ENCODE measurements around the gene RAD51C.
"Not testable (repeated sequence)": the region's sequence is repeated elsewhere in the genome, so short reads cannot be mapped to it uniquely, and the experiment has no call there.

The RAD51C gene

DNA sequence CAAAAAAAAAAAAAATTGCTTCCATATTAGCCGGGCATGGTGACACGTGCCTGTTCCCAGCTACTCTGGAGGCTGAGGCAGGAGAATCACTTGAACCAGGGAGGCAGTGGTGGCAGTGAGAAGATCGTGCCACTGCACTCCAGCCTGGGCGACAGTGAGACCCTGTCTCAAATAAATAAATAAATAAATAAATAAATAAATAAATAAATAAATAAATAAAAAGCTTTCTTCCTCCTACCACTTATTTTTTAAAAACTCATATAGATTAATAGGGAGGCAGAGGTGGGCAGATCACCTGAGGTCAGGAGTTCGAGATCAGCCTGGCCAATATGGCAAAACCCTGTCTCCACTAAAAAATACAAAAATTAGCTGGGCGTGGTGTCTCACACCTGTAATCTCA lies 7.9 kb upstream of the RAD51C start:
- not testable (repeated sequence) for DNase-seq (ENCODE audit: low spot score)

DNA sequence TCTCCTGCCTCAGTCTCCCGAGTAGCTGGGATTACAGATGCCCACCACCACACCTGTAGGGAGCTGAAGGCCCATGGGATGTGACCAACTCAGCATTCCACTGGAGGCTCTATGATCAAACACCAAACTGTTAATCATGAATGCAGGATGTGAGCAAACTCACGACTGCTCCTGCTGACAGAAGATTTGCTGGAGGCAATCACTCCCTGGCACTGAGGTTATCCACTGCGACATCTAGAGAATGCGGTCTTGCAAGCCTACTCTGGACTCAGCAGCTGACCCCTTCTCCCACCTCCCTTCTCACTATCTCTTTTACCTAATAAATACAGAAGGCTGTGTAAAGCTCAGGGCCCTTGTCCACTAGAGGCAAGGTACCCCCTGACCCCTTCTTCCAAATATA lies 5.4 kb upstream of the RAD51C start:
- no peak for DNase-seq (ENCODE audit: low spot score)

DNA sequence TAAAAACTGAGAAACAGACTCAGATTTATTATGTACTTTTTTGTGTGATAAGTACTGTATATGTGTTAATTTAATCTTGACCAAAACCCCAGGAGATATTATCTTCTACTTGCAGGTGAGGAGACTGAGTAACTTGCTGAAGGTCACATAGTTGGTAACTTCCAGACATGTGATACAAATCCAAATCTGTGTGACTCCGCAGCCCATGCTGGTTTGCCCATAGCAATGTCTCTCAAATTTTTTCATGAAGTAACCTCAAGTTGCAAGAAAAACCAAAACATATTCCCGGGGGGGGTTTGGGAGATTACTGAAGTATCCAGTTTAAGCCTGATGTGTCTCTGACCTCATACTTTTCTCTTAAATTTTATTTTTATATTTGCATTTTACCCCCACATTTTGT lies 3.9 kb upstream of the RAD51C start:
- no peak for DNase-seq (ENCODE audit: low spot score)

DNA sequence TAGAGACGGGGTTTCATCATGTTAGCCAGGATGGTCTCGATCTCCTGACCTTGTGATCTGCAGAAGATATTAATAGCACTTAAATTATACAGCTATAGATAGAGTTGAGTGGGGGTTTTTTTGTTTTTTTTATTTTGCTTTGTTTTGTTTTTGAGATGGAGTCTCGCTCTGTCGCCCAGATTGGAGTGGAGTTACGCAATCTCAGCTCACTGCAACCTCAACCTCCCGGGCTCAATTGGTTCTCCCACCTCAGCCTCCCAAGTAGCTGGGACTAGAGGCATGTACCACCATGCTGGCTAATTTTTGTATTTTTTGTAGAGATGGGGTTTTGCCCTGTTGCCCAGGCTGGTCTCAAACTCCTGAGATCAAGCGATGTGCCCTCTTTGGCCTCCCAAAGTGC lies 2.4 kb upstream of the RAD51C start:
- DNase-seq (ENCODE audit: low spot score) = not testable (repeated sequence)

DNA sequence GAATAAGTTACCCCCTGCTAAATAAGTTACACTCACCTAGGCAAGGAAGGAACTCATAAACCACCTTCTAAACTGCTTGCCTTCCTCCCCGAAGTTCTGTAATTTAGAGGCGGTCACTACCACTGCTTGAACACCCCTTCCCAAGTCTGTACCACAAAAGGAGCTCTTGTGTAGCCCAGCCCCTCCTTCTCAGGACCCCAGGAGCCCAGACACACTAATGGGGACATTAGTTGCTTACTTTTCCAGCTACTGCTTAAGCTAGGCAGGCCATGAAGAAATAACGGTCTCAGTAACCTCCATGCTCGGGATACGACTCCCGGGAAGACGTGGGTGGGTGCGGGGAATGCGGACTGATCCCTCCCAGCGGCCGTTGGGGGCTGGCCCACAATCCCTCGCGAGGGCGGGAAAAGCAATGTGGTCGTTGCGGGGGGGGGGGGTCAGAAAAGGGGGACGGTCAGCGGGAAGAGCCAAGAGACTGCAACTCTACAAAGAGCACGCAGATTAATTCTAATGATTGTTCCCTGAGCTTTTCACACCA lies 632 bp upstream of the RAD51C start, which contains the start of gene TEX14:
Gene TEX14, minus strand, starts transcription at position 345 of the 538 bp plus-strand sequence. CDS start 40,044 bp downstream, outside the sequence.
- no peak for DNase-seq (ENCODE audit: low spot score)

DNA sequence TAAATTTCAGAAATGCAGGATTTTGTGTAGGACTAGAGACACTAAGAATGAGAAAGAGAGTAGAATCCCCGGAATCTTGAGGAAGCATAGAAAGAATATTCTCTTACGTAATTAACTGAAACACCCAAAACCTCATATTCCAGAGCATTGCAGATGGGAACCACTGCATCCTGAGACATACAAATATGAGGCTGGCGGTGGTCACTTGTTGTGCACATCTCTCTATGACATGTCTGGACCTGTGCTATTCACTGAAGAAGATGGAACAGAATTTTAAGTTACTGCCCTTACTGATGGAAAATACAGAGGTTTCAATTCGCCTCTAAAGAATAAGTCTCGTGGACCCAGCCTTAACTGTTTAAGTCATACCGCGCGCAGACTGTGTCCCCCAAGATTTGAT lies 806 bp downstream of the RAD51C start:
- DNase-seq (ENCODE audit: low spot score) = no peak

DNA sequence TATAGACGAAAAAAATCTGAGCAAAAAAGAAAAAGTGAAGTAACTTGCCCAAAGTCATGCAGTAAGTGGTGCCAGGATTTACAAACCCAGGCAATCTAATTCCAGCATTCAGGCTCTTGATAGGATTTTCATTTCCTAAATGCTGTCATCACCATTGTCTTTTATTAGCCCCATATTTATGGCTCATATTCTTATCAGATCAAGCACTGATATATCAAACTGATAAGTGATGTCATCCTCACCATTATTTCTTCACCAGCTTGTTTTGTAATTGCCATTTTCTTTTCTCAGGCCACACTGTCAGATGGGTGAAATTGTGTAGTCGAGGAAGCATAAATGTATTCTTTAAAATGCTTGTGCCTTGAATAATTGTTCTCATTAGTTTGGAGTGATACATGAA lies 1.3 kb downstream of the RAD51C start:
- no peak for DNase-seq (ENCODE audit: low spot score)

DNA sequence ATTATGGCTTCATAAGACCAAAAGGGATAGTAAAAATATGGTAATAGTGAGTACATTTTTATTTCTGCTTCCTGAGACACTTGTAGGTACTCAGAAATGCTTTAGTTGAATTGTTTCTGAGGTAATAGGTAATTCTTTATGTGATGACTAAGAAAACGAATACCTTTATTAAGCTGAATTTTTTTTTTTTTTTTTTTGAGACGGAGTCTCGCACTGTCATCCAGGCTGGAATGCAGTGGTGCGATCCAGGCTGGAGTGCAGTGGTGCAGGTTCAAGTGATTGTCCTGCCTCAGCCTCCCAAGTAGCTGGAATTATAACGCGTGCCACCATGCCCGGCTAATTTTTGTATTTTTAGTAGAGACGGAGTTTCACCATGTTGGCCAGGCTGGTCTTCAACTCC lies 1.9 kb downstream of the RAD51C start:
- no peak for DNase-seq (ENCODE audit: low spot score)

DNA sequence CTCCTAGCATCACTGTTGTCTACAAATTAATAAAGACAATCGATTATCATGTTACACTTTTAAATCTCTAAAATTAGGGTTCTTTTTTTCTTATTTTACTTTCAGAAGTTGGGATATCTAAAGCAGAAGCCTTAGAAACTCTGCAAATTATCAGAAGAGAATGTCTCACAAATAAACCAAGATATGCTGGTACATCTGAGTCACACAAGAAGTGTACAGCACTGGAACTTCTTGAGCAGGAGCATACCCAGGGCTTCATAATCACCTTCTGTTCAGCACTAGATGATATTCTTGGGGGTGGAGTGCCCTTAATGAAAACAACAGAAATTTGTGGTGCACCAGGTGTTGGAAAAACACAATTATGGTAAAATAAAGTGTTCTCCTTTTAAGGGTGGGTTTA lies 2.4 kb downstream of the RAD51C start:
- DNase-seq (ENCODE audit: low spot score) = no peak

DNA sequence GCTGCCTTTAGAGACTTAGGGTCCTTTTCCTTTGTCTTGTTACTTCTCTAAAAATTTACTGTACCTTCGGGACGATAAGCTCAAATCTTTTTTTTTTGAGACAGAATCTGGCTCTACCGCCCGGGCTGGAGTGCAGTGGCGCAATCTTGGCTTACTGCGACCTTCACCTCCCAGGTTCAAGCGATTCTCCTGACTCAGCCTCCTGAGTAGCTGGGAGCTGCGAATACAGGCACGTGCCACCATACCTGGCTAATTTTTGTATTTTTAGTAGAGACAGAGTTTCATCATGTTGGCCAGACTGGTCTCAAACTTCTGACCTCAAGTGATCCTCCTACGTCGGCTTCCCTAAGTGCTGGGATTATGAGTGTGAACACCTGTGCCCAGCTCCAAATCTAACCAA lies 7.4 kb downstream of the RAD51C start:
- no peak for DNase-seq (ENCODE audit: low spot score)

DNA sequence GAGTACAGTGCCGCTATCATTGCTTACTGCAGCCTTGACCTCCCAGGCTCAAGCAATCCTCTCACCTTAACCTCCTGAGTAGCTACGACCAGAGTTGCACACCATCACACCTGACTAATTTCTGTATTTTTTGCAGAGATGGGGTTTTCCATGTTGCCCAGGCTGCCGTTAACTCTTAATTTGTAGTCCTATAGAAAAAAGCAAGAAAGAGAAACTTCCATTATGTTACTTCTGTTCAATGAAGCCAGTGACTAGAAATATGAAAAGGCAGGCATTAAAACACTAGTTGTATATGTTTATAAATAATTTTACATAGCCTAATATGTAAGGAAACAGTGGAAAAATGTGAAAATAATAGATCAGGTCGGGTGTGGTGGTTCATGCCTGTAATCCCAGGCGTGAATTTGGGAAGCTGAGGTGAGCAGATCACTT lies 9.7 kb downstream of the RAD51C start:
- no peak for DNase-seq (ENCODE audit: low spot score)

DNA sequence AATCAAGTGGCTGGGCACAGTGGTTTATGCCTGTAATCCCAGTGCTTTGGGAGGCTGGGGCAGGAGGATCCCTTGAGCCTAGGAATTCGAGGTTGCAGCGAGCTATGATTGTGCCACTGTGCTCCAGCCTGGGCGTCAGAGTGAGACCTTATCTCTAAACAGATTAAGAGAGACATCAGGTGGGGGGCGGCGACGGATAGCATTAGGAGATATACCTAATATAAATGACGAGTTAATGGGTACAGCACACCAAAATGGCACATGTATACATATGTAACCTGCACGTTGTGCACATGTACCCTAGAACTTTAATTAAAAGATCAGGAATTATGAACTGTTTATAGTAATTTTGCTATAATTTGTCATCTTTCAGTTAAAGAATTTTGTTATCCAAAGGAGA lies 10.3 kb downstream of the RAD51C start:
- DNase-seq (ENCODE audit: low spot score) = no peak

DNA sequence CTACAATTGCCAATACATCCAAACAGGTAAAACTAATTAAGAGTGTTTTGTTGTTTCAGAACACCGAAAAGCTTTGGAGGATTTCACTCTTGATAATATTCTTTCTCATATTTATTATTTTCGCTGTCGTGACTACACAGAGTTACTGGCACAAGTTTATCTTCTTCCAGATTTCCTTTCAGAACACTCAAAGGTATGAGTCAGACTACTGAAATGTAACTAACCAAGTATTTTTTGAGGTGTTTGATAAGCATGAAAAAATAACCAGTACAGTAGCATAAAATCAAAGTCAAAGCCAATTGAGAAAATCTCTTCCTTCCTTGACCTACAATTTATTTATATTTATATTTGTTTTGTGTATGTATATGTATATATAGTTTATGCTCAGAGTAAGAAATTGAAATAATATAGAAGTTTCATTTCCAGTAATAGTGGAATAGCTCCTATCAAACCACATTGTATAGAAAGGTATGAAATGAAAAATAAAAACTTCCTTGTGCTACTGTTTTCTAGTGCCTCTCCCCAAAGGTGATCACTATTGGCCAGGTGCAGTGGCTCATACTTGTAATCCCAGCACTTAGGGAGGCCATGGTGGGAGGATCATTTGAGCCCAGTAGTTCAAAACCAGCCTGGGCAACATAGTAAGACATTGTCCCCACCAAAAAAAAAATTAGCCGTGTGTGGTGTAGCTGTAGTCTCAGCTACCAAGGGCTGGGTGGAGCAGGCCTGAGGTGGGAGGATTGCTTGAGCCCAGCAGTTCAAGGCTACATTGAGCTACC lies 10.9 kb downstream of the RAD51C start:
- no peak for DNase-seq (ENCODE audit: low spot score)

DNA sequence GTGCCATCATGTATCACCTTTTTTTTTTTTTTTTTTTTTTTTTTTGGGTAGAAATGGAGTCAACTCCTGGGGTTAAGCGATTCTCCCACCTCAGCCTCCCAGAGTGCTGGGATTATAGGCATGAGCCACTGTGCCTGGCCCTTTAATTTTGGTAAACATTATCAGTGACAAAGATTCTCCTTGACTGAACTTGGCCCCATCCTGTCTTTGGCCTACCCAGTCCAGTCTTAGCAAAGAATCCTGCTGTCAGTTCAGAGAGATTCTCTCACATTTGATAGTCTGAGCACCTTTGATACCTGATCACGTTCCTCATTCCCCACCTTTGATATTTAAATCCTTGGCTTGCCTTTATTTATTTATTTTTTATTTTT lies 11.5 kb downstream of the RAD51C start:
- DNase-seq (ENCODE audit: low spot score) = no peak

DNA sequence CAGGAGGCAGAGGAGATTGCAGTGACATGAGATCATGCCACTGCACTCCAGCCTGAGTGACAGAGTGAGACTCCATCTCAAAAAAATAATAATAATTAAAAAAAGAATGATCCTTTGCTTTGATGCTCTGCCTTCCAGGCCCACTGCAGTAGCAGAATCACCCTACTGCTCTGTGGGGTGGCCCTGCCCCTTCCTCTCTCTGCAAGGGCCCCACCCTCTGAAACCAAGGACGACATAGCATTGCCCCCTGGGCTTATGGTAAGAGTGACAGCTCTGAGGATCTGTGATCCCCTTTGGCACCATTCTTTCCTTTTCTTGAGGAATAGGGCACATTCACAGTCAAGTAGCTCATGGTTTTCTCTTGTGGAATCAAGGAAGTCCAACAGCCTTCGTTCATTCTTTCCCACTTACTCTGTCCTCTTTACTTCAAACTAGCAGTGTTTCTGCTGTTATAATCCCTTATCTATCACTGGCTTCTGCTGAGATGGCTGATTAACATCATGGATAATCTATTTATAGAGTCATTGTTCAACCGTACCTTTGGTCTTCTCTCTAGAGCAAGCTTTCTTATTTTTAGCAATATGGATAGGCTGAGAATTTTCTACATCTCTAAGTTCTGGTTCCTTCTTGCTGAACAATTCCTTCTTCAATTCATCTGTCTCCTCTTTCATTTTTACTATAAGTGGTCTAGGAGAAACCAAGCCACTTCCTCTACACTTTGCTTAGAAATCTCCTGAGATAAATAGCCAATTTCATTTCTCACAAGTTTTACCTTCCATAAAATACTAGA lies 14.1 kb downstream of the RAD51C start:
- DNase-seq (ENCODE audit: low spot score) = no peak

DNA sequence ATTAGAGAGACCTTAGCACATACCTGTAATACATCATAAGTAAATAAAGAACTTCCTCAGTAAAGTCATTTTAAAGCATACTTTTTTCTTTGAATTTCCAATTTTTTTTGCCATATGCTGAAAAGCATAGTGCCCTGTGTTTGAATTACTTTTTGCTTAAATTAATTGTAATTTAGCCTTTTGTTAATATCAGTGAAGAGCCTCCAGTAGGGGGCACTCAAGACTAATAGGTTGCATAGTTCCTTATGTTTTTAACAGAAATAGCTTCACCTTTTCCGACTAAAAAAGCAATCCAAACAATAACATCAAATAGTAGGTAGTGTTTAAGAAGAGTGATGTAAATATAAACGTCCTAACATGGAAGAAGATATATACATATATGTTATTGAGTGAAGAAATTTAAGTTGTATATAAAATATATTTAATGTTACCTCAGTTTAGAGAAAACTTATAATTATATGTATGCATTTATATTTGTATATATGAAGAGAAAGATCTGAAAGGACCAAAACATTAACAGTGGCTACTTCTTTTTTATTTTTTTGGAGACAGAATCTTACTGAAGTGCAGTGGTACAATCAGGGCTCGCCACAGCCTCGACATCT lies 18.6 kb downstream of the RAD51C start:
- DNase-seq (ENCODE audit: low spot score) = peak; percentile 79

DNA sequence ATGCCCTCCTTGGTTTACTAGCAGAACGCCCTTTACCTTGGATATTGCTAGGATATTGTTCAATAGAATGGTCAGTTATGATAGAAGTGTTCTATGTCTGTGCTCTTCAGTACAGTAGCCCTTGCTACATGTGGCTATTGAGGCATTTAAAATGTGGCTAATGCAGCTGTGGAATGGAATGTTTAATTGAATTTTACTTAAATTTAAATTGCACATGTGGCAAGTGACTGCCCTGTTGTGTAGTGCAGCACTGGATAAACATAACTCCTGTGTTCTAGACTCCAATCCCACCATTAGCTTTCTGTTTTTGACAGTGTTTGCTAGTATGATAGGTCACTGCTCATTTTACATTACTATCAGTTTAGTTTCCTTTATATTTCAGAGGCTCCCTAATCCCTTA lies 29.9 kb downstream of the RAD51C start:
- DNase-seq (ENCODE audit: low spot score) = no peak

DNA sequence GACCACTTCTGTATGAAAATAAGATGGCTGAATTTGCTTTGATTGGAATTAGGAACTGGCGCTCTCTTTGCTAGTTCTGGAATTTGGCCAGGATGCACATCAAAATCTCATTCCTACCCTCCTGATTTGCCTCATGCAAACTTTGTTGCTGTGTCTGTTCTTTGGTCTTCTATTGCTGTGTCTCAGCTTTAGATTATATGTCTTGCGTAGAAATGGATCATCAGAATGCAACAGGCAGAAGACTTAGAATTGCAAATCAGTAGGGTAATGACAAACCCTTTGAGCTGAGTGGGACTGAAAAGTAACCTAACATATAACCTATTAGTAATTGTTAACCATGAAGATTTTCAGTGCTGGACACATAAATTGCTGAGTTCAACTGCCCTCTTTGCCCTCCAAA lies 30.3 kb downstream of the RAD51C start:
- no peak for DNase-seq (ENCODE audit: low spot score)

DNA sequence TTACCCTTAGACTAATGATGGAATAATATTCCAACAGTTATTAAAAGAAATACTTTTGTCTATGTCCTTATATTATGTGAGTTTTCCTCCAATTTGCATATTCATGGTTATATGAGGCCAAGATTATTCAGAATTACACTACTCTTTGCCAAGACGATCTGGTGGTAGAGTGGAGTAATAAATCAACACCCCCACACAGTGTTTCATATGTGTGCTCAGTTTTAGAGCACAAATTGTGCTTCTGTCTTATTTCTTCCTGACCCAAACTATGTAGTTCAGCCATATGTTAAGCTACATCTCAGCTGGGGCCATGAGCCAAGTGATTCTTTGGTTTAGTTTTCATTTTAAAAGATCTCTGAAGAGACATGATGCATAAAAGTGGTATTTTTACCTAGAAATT lies 36.4 kb downstream of the RAD51C start:
- no peak for DNase-seq (ENCODE audit: low spot score)

DNA sequence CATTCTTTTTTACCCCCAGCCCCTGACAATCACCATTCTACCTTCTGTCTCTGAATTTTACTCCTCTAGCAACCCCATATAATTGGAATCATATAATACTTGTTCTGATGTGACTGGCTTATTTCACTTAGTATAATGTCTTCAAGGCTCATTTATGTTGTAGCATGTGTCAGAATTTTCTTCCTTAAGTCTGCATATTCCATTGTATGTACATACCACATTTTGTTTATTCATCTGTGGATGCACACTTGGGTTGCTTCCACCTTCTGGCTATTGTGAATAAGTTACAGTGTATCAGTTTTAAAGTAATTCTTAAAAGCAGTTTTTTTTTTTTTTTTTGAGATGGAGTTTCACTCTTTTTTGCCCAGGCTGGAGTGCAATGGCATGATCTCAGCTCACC lies 38.5 kb downstream of the RAD51C start:
- no peak for DNase-seq (ENCODE audit: low spot score)

DNA sequence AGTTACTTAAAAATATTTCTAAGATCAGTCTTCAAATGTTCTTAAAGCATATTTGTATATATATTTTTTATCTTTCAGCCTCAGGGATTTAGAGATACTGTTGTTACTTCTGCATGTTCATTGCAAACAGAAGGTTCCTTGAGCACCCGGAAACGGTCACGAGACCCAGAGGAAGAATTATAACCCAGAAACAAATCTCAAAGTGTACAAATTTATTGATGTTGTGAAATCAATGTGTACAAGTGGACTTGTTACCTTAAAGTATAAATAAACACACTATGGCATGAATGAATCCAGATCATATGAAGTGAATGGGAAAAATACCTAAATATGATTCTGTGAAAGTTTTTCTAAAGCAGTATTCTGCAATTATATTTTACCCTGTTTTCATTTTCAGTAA lies 41.6 kb downstream of the RAD51C start:
- DNase-seq (ENCODE audit: low spot score) = no peak

DNA sequence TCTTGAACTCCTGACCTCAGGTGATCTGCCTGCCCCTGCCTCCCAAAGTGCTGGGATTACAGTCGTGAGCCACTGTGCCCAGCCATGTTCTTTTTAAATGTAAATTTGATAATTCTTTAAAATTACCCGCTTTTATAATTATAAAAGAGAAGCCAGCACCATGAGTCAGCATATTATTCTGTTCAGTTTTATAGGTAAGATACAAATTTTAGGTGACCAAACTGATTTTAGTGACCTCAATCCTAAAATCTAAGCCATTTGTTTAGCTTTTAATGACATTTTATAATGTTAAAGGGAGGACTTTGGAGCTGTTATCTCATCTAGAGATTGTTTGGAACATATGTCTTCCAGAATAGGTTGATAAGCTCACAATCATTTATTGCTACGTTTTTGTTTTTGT lies 42.4 kb downstream of the RAD51C start:
- no peak for DNase-seq (ENCODE audit: low spot score)

DNA sequence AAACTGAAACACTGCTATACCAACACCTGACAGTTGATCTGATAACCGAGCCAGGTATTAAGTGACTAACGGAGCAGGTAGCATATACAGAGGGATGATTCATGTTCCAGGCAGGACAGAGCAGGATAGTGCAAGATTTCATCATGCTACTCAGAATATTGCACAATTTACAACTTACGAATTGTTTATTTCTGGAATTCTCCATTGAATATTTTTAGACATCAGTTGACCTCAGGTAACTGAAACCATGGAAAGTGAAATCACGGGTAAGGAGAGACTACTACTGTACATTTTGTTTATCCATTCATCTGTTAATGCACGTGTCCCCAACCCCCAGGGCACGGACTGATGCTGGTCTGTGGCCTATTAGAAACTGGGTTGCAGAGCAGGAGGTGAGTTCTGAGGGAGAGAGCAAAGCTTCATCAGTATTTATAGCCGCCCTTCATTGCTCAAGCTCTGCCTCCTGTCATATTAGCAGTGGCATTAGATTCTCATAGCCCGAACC lies 48.8 kb downstream of the RAD51C start:
- no peak for DNase-seq (ENCODE audit: low spot score)

All from NAMALWA (cell line).